Mammary epithelial cell (primary cell): ENCODE data around the gene FAM234B.

ENCODE experiments used
- CTCF ChIP-seq, 2 donors: IDR thresholded peaks in 1 of 2; conservative IDR thresholded peaks in 1 of 2; 2 replicates each; pipeline ENCODE4 v1.5.1; 2011 to 2012; ENCODE audit warnings: inconsistent platforms in 2 of 2, low read length in 2 of 2, mild to moderate bottlenecking in 2 of 2, control low read depth in 1 of 2, low read depth in 1 of 2; ENCODE audit not compliant: insufficient read depth in 1 of 2; ENCODE audit errors: extremely low read depth in 1 of 2
- EZH2 ChIP-seq: IDR thresholded peaks from 2 replicates; pipeline ENCODE4 v1.6.1; 2012; ENCODE audit warnings: low read length, inconsistent platforms, borderline replicate concordance

GRCh38 chr12:13045816-13046215 is 1.6 kb downstream of the FAM234B start:
- TF ChIP-seq CTCF (conservative IDR thresholded peaks at IDR 0.05 in 1 of 2, IDR thresholded peaks at IDR 0.05 in 1 of 2; ENCODE audit: extremely low read depth in 1 of 2, insufficient read depth in 1 of 2, low read depth in 1 of 2, low read length in 2 of 2): no peak
- TF ChIP-seq EZH2: no peak
